OCI-LY1 (cell line): ENCODE data around the gene EOGT.

ENCODE experiments used
- H2AFZ ChIP-seq: fragments of 200-600 bp; sonication (generic), shearing (Covaris generic); 2 replicates; pipeline ENCODE4 v1.6.0; 2014; ENCODE audit warnings: antibody characterized with exemption, mild to moderate bottlenecking, low read length
- H3F3A ChIP-seq: fragments of 200-600 bp; sonication (generic), shearing (Covaris generic); 2 replicates; pipeline ENCODE4 v1.6.0; 2014; ENCODE audit warnings: mild to moderate bottlenecking, antibody characterized with exemption, low read length, moderate library complexity; ENCODE audit not compliant: insufficient read depth
- H3K27ac ChIP-seq: fragments of 200-600 bp; sonication (generic); 2 replicates; pipeline ENCODE4 v1.5.1; 2014; ENCODE audit warnings: low read length, mixed run types, mild to moderate bottlenecking, low read depth; ENCODE audit not compliant: poor library complexity, severe bottlenecking
- H3K27me3 ChIP-seq: fragments of 200-600 bp; sonication (generic); 2 replicates; pipeline ENCODE4 v1.6.0; 2014; ENCODE audit warnings: antibody characterized with exemption, mild to moderate bottlenecking, low read length, moderate library complexity; ENCODE audit not compliant: insufficient read depth
- H3K36me3 ChIP-seq: fragments of 200-600 bp; sonication (generic); 2 replicates; pipeline ENCODE4 v1.6.1; 2014; ENCODE audit warnings: mild to moderate bottlenecking, antibody characterized with exemption, low read length, moderate library complexity, mixed read lengths; ENCODE audit not compliant: insufficient read depth
- H3K4me1 ChIP-seq: fragments of 200-600 bp; sonication (generic); 2 replicates; pipeline ENCODE4 v1.5.1; 2014; ENCODE audit warnings: mild to moderate bottlenecking, low read length, moderate library complexity; ENCODE audit not compliant: insufficient read depth, severe bottlenecking
- H3K4me2 ChIP-seq: fragments of 200-600 bp; sonication (generic), shearing (Covaris generic); 2 replicates; pipeline ENCODE4 v1.6.1; 2014; ENCODE audit warnings: low read length
- H3K4me3 ChIP-seq: fragments of 200-600 bp; sonication (generic); 2 replicates; pipeline ENCODE4 v1.5.1; 2014; ENCODE audit warnings: low read length, low read depth, mild to moderate bottlenecking, mixed read lengths; ENCODE audit not compliant: poor library complexity, severe bottlenecking
- H3K79me2 ChIP-seq: fragments of 200-600 bp; shearing (Covaris generic); 2 replicates; pipeline ENCODE4 v1.6.1; 2016; ENCODE audit warnings: mixed run types, low read length, mixed read lengths; ENCODE audit not compliant: insufficient read depth
- H3K9ac ChIP-seq: fragments of 200-600 bp; sonication (generic), shearing (Covaris generic); 2 replicates; pipeline ENCODE4 v1.6.1; 2014; ENCODE audit warnings: mild to moderate bottlenecking, low read length, mixed read lengths
- H3K9me2 ChIP-seq: fragments of 200-600 bp; sonication (generic), shearing (Covaris generic); 2 replicates; pipeline ENCODE4 v1.6.1; 2014; ENCODE audit warnings: low read depth, mild to moderate bottlenecking, low read length, mixed read lengths
- H3K9me3 ChIP-seq: fragments of 200-600 bp; shearing (Covaris generic); 2 replicates; pipeline ENCODE4 v1.6.1; 2014; ENCODE audit warnings: low read length, mixed read lengths
- H4K20me1 ChIP-seq: fragments of 200-600 bp; sonication (generic), shearing (Covaris generic); 2 replicates; pipeline ENCODE4 v1.6.0; 2016; ENCODE audit warnings: mild to moderate bottlenecking, low read length; ENCODE audit not compliant: insufficient read depth
- EZH2 ChIP-seq: fragments of 200-600 bp; sonication (generic), shearing (Covaris generic); IDR thresholded peaks from 2 replicates; pipeline ENCODE4 v1.8.0; 2017; ENCODE audit warnings: borderline replicate concordance, mixed run types, mild to moderate bottlenecking, antibody characterized with exemption, low read length, moderate library complexity, mixed read lengths
- TF ChIP-seq, protein P1 (sequence below): fragments of 200-600 bp; sonication (generic), shearing (Covaris generic); IDR thresholded peaks from 2 replicates; pipeline ENCODE4 v1.5.1; 2017; ENCODE audit warnings: mild to moderate bottlenecking, antibody characterized with exemption, low read length, moderate library complexity, mixed read lengths

The EOGT gene

DNA sequence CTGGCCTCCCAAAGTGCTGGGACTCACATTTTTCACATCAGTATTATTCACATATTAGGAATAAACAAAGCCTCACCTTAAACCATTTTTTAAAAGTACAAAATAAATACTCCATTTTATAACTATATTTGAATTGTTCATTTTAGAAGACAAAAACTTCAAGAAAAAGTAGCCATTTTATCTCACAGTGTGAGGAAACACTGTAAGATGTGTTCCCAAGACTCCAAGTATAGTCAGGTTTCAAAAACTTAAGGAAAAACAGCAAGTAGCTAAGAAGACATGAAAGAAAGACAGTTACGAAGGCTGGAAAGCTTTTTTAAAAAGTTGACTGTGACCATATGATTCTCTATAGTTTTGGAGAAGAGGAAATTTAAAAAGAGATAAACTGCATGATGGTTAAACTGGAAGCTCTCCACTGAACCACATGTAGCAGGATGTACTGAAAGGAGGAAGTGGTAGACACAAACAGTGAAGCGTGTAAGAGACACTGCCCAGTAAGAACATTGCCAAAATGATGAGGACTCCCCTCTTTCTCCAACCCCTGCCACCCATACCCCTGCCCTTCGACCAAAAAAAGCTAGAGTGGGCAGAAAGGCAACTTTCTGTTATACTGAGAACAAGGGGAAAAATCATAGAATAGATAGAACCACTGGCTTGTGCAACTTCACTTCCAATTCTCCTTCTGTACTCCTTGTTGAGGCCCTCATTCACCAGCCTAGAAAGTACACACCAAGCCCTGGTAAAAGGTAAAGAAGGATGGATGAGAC, 44.9 kb upstream of the EOGT start:
- H4K20me1 ChIP-seq: no peaks in the 10 kb centered on the region
- peak overlapping the region; percentile 74 for H3K27ac ChIP-seq
- H3K9me2 ChIP-seq: no peaks in the 10 kb centered on the region; the same call in 1 of the 2 replicates
- H3K9ac ChIP-seq: no peak overlapping the region; the same call in 1 of the 2 replicates
- no peaks in the 10 kb centered on the region for H3K9me3 ChIP-seq
- no peaks in the 10 kb centered on the region for H3F3A ChIP-seq
- H3K79me2 ChIP-seq: no peaks in the 10 kb centered on the region
- no peak overlapping the region for H2AFZ ChIP-seq
- H3K4me2 ChIP-seq: peak overlapping the region; percentile 20; the same call in 1 of the 2 replicates
- TF ChIP-seq, protein P1, sequence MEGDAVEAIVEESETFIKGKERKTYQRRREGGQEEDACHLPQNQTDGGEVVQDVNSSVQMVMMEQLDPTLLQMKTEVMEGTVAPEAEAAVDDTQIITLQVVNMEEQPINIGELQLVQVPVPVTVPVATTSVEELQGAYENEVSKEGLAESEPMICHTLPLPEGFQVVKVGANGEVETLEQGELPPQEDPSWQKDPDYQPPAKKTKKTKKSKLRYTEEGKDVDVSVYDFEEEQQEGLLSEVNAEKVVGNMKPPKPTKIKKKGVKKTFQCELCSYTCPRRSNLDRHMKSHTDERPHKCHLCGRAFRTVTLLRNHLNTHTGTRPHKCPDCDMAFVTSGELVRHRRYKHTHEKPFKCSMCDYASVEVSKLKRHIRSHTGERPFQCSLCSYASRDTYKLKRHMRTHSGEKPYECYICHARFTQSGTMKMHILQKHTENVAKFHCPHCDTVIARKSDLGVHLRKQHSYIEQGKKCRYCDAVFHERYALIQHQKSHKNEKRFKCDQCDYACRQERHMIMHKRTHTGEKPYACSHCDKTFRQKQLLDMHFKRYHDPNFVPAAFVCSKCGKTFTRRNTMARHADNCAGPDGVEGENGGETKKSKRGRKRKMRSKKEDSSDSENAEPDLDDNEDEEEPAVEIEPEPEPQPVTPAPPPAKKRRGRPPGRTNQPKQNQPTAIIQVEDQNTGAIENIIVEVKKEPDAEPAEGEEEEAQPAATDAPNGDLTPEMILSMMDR: no peak
- TF ChIP-seq EZH2: no peak
- H3K4me3 ChIP-seq: no peak overlapping the region
- H3K36me3 ChIP-seq: peaks cover 96% of the 10 kb centered on the region
- no peaks in the 10 kb centered on the region for H3K27me3 ChIP-seq
- peaks cover 16% of the 10 kb centered on the region for H3K4me1 ChIP-seq

DNA sequence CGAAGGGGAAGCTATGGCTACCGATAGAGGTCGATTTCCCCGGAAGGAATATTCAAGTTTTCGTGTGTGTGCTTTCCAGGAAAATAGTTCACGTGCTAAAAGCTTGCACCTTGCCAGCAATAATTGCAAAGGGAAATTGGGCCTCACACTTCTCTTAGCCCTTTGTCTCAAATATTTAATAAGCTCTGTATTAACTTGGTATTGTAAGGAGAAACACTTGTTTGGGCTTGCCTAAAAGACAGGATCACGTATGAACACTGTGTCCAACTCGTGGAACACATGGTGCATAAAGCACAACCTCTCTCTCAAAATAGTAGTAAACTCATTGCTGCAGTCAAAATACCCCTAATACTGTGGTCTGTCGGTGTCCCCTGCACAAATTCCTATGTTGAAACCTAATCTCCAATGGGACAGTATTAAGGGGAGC, 39.0 kb upstream of the EOGT start:
- Histone ChIP-seq H3K4me1 (peaks cover 20% of the 10 kb centered on the region), H3K27ac (peak overlapping the region; percentile 18), H3K9ac (peak overlapping the region; percentile 26; the same call in 1 of the 2 replicates), H3K79me2 (peaks cover 26% of the 10 kb centered on the region), H3K4me2 (peak overlapping the region; percentile 88), H4K20me1 (no peaks in the 10 kb centered on the region), H3K27me3 (no peaks in the 10 kb centered on the region), H3K4me3 (peak overlapping the region; percentile 88), H3K9me2 (no peaks in the 10 kb centered on the region), H3K36me3 (peaks cover 58% of the 10 kb centered on the region), H3K9me3 (no peaks in the 10 kb centered on the region), H3F3A (no peaks in the 10 kb centered on the region), H2AFZ (no peak overlapping the region)
- TF ChIP-seq, protein P1: no peak
- TF ChIP-seq EZH2: no peak

DNA sequence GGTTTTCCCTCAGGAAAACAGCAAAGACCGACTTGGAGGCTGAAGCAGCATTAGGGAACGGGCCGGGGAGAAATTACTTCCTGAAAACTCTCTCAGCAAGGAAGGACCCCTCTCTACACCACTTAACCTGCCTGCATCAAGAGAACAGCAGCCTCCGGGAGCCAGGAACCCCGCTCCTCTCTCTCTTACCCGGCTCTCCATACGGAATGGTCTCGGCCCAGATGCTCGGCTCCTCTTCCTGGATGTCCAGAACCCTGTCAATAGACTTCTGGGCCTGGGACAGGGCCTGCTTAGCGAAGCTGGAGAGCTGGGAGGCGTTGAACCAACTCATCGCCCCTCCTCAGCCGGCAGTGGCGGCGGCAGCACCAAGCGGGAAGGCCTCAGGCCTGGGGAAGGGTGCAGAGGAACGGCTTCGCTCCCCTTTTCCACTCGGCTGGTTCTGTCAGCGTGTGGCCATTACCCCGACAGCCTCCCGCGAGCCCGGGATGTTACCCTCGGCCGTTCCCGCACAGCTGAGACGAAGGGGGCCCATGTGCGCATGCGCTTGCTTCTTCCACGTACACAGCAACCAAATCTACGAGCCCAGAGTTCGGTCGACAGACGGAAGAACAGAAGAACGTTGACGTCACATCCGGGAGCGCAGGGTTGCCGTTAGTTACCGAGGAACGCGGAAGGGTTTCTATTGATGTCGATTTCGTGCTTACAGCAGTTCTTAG, 38.4 kb upstream of the EOGT start, which contains the start of gene TMF1:
Gene TMF1, minus strand, starts transcription at position 578 of the 716 bp plus-strand sequence. Its CDS starts 247 bp downstream, at position 331.
- H3K79me2 ChIP-seq: peaks cover 26% of the 10 kb centered on the region
- peak within 1 kb of the TSS; percentile 81 for H3K9ac ChIP-seq
- no peaks in the 10 kb centered on the region for H3K9me3 ChIP-seq
- no peaks in the 10 kb centered on the region for H3F3A ChIP-seq
- H3K4me2 ChIP-seq: peak within 1 kb of the TSS; percentile 88
- H3K27me3 ChIP-seq: no peaks in the 10 kb centered on the region
- H3K27ac ChIP-seq: peak within 1 kb of the TSS; percentile 45
- H3K36me3 ChIP-seq: peaks cover 58% of the 10 kb centered on the region
- no peaks in the 10 kb centered on the region for H3K9me2 ChIP-seq
- TF ChIP-seq, protein P1: no peak
- TF ChIP-seq EZH2: no peak
- H3K4me3 ChIP-seq: peak within 1 kb of the TSS; percentile 88
- no peak within 1 kb of the TSS for H2AFZ ChIP-seq
- 0 out of 2 replicates have a peak, but pooled peaks cover 3% of the 10 kb centered on the region for H4K20me1 ChIP-seq
- H3K4me1 ChIP-seq: peaks cover 20% of the 10 kb centered on the region
